ENCODE results near the gene SNX32. TPM values are rescaled to one million over a fixed set of nuclear protein-coding genes. Genes with fewer than 3 reads are reported as not detected.

SNX32 gene
- total RNA-seq, 2 experiments from 2014 or later, result 1.7 to 2.4 TPM

GRCh38 chr11:65872586-65873317 lies 39.0 kb downstream of the SNX32 start, which contains the start of gene EFEMP2:
TSS of gene EFEMP2 (minus strand) at chr11:65872800. CDS start at chr11:65872354, 446 bp downstream.
- H3K4me1 Mint-ChIP-seq, result peaks cover 46% of the 10 kb centered on the region
- peak within 1 kb of the TSS; percentile 73 for H3K27ac Mint-ChIP-seq
- no peaks in the 10 kb centered on the region for H3K36me3 Mint-ChIP-seq
- H3K9me3 Mint-ChIP-seq (ENCODE audit: low read depth), result no peaks in the 10 kb centered on the region
- H3K4me3 Mint-ChIP-seq, result peak within 1 kb of the TSS; percentile 79
- DNase-seq (no peak), ATAC-seq (no peak)
- CTCF ChIA-PET, result interaction anchor here (1.5 to 27.4 kb wide), 4 partner anchors 12 to 161 kb away, joined by 4 to 710 read pairs (median 44); partner anchors contain the start of genes CCDC85B, CFL1, CTSW and FIBP
- peaks cover 4% of the 10 kb centered on the region for H3K27me3 Mint-ChIP-seq

GRCh38 chr11:65873318-65874156 lies 39.8 kb downstream of the SNX32 start:
- peaks cover 53% of the 10 kb centered on the region for H3K4me1 Mint-ChIP-seq
- peaks cover 4% of the 10 kb centered on the region for H3K27me3 Mint-ChIP-seq
- ATAC-seq (peak; percentile 93), DNase-seq (peak; percentile 96)
- H3K36me3 Mint-ChIP-seq, result no peaks in the 10 kb centered on the region
- CTCF ChIA-PET, result interaction anchor here (0.7 to 27.4 kb wide), 4 partner anchors 13 to 94 kb away, joined by 4 to 710 read pairs (median 44); partner anchors contain the start of genes CCDC85B, CFL1, CTSW and FIBP
- H3K27ac Mint-ChIP-seq, result peak overlapping the region; percentile 73
- peak overlapping the region; percentile 79 for H3K4me3 Mint-ChIP-seq
- no peaks in the 10 kb centered on the region for H3K9me3 Mint-ChIP-seq (ENCODE audit: low read depth)

GRCh38 chr11:65879617-65880016 lies 45.9 kb downstream of the SNX32 start, which contains the start of gene CTSW:
TSS of gene CTSW (plus strand) at chr11:65879837. CDS start at chr11:65879855, 18 bp downstream.
- H3K4me1 Mint-ChIP-seq, result peaks cover 67% of the 10 kb centered on the region

GRCh38 chr11:65880027-65880426 lies 46.3 kb downstream of the SNX32 start:
- DNase-seq (no peak), ATAC-seq (peak; percentile 3)
- CTCF ChIA-PET, result interaction anchor here (0.9 to 27.4 kb wide), 5 partner anchors 10 to 164 kb away, joined by 3 to 710 read pairs (median 4); partner anchors contain the start of genes CCDC85B, CFL1, CTSW and EFEMP2
- Mint-ChIP-seq H3K27me3 (no peaks in the 10 kb centered on the region), H3K4me1 (peaks cover 70% of the 10 kb centered on the region), H3K4me3 (peak overlapping the region; percentile 75), H3K27ac (peak overlapping the region; percentile 86), H3K9me3 (ENCODE audit: low read depth) (no peaks in the 10 kb centered on the region), H3K36me3 (peaks cover 9% of the 10 kb centered on the region)

More at GRCh38 chr11:65879617-65880016, 45.9 kb downstream of the SNX32 start, which contains the start of gene CTSW:
- Mint-ChIP-seq H3K27ac (peak within 1 kb of the TSS; percentile 86), H3K4me3 (peak within 1 kb of the TSS; percentile 75), H3K27me3 (no peaks in the 10 kb centered on the region), H3K36me3 (peaks cover 8% of the 10 kb centered on the region), H3K9me3 (ENCODE audit: low read depth) (no peaks in the 10 kb centered on the region)
- DNase-seq, result peak; percentile 76
- CTCF ChIA-PET, result interaction anchor here (0.9 to 27.4 kb wide), 5 partner anchors 11 to 168 kb away, joined by 3 to 710 read pairs (median 4); partner anchors contain the start of genes CCDC85B, CFL1, CTSW and EFEMP2
- peak; percentile 67 for ATAC-seq

- Mint-ChIP-seq H3K27me3 (no peaks in the 10 kb centered on the region), H3K9me3 (ENCODE audit: low read depth) (no peaks in the 10 kb centered on the region), H3K4me3 (peak overlapping the region; percentile 75), H3K4me1 (peaks cover 76% of the 10 kb centered on the region), H3K27ac (peak overlapping the region; percentile 86), H3K36me3 (peaks cover 11% of the 10 kb centered on the region)
- ATAC-seq (peak; percentile 34), DNase-seq (peak; percentile 72)
- CTCF ChIA-PET, result interaction anchor here (0.6 to 27.4 kb wide), 8 partner anchors 10 to 168 kb away, joined by 3 to 710 read pairs (median 4); partner anchors contain the start of genes CCDC85B, CFL1, CTSW and EFEMP2
These were observed 47.2 kb downstream of the SNX32 start for GRCh38 chr11:65880844-65881421.

GRCh38 chr11:65882120-65883057 lies 48.6 kb downstream of the SNX32 start:
- ATAC-seq (no peak), DNase-seq (peak; percentile 41)
- Mint-ChIP-seq H3K4me1 (peaks cover 82% of the 10 kb centered on the region), H3K9me3 (ENCODE audit: low read depth) (no peaks in the 10 kb centered on the region), H3K4me3 (peak overlapping the region; percentile 19), H3K27ac (peak overlapping the region; percentile 86), H3K27me3 (no peaks in the 10 kb centered on the region), H3K36me3 (peaks cover 14% of the 10 kb centered on the region)
- CTCF ChIA-PET, result interaction anchor here (1.2 to 27.4 kb wide), 6 partner anchors 8 to 170 kb away, joined by 4 to 710 read pairs (median 209); partner anchors contain the start of genes CCDC85B, CFL1, CTSW and EFEMP2

- peaks cover 81% of the 10 kb centered on the region for H3K4me1 Mint-ChIP-seq
These were observed 49.4 kb downstream of the SNX32 start for GRCh38 chr11:65883058-65883761.

GRCh38 chr11:65883786-65884715 lies 50.3 kb downstream of the SNX32 start:
- Mint-ChIP-seq H3K4me1 (peaks cover 79% of the 10 kb centered on the region), H3K4me3 (no peak overlapping the region), H3K36me3 (peaks cover 14% of the 10 kb centered on the region), H3K27ac (peak overlapping the region; percentile 71), H3K9me3 (ENCODE audit: low read depth) (no peaks in the 10 kb centered on the region), H3K27me3 (no peaks in the 10 kb centered on the region)
- peak; percentile 40 for DNase-seq
- ATAC-seq, result no peak
- CTCF ChIA-PET, result interaction anchor here (0.7 to 26.4 kb wide), 44 partner anchors 14 to 318 kb away, joined by 3 to 710 read pairs (median 6); partner anchors contain the start of genes AP5B1, BANF1, C11orf68 and CFL1

More at GRCh38 chr11:65883058-65883761, 49.4 kb downstream of the SNX32 start:
- no peak overlapping the region for H3K27ac Mint-ChIP-seq
- H3K4me3 Mint-ChIP-seq, result no peak overlapping the region
- no peaks in the 10 kb centered on the region for H3K27me3 Mint-ChIP-seq
- CTCF ChIA-PET, result interaction anchor here (0.6 to 26.4 kb wide), 10 partner anchors 14 to 139 kb away, joined by 3 to 710 read pairs (median 16); partner anchors contain the start of genes BANF1, C11orf68, CFL1 and CTSW
- H3K9me3 Mint-ChIP-seq (ENCODE audit: low read depth), result no peaks in the 10 kb centered on the region
- no peak for ATAC-seq
- peaks cover 14% of the 10 kb centered on the region for H3K36me3 Mint-ChIP-seq
- DNase-seq, result peak; percentile 41

GRCh38 chr11:65884716-65885092 lies 50.9 kb downstream of the SNX32 start:
- peak; percentile 87 for DNase-seq
- Mint-ChIP-seq H3K4me1 (peaks cover 77% of the 10 kb centered on the region), H3K9me3 (ENCODE audit: low read depth) (no peaks in the 10 kb centered on the region), H3K36me3 (peaks cover 14% of the 10 kb centered on the region), H3K27ac (peak overlapping the region; percentile 71), H3K27me3 (no peaks in the 10 kb centered on the region), H3K4me3 (no peak overlapping the region)
- CTCF ChIA-PET, result interaction anchor here (0.6 to 26.4 kb wide), 45 partner anchors 13 to 359 kb away, joined by 3 to 710 read pairs (median 6); partner anchors contain the start of genes AP5B1, BANF1, C11orf68 and CFL1
- peak; percentile 42 for ATAC-seq

- Mint-ChIP-seq H3K4me3 (no peak overlapping the region), H3K9me3 (ENCODE audit: low read depth) (no peaks in the 10 kb centered on the region), H3K27ac (no peak overlapping the region), H3K36me3 (peaks cover 14% of the 10 kb centered on the region), H3K4me1 (peaks cover 77% of the 10 kb centered on the region), H3K27me3 (no peaks in the 10 kb centered on the region)
- ATAC-seq (no peak), DNase-seq (no peak)
- CTCF ChIA-PET, result interaction anchor here (0.6 to 26.4 kb wide), 41 partner anchors 13 to 360 kb away, joined by 3 to 710 read pairs (median 6); partner anchors contain the start of genes AP5B1, BANF1, CFL1 and CTSW
These were observed 51.5 kb downstream of the SNX32 start for GRCh38 chr11:65885231-65885630.
